ENCODE data around the gene EIF4H. TPM values are rescaled to one million over a fixed set of nuclear protein-coding genes. Genes with fewer than 3 reads are reported as not detected.
"Not testable (repeated sequence)": the region's sequence is repeated elsewhere in the genome, so short reads cannot be mapped to it uniquely, and the experiment has no call there.

The EIF4H gene
- total RNA-seq, 1 experiment from 2014 or later: 384 TPM

DNA sequence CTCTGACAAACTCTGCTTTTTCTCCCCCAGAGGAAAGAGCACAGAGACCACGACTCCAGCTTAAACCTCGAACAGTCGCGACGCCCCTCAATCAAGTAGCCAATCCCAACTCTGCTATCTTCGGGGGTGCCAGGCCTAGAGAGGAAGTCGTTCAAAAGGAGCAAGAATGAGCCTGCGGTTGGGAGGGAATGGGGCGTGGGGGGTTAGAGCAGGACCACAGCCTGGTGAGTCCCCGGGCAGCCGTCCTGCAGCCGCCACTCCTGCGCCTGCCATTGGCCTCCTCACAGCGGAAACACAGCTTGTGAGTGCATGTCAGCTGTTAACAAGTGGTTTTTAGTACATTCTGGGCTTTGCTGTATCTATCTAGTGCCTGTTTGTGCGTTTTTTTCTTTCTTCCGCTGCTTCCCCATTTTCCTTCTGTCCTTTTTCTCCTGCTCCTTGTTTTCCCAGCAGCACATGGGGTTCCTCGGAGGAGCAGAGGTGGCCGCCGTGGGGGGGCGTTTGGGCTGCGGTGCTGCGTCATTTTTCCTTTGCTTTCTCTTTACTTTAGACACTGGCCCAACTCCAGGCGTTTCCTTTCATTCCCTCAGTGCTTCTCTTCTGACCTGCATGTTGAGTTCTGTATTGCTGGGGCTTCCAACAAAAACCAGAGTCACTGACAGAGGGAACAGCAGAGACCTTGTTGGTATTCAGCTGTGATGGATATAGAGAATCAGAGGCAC lies 21.1 kb downstream of the EIF4H start:
- not testable (repeated sequence) for BruUV-seq (replicated peaks); H3K9me3 ChIP-seq (ENCODE audit: control insufficient read depth in 1 of 2, insufficient read depth in 1 of 2, low read depth in 1 of 2, low read length in 2 of 2)

DNA sequence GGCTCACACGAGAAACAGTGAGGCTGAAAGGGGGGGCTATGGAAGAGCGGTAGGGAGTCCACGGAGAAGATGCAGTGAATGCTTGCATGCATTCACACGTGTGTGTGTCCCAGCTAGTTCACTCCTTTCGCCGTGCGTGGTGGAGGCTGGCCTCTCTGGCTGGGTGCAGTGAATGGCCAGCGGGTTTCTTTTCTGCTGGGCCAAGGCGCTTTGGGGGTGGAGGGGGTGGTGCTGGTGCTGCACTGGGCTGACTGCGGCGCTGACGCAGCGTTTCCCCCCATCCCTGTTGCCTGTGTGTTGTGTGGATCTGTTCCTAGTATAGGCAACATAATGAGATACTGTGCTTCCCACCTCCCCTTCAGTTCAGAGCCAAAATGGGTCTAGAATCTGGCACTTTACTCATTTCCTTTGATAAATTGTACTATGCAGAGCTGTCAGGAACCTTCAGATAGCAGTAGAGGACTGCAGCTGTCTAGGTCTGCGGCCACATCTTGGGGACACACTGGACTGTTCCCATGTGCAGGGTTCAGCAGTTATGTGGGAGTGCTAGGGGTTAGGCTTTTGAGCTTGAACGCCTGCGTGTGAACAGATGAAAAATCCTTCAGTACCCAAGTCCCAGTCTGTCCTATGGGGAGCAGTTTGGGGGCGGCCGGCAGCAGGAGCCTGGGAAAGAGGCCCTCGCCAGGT lies 22.0 kb downstream of the EIF4H start:
- H3K9me3 ChIP-seq (ENCODE audit: control insufficient read depth in 1 of 2, insufficient read depth in 1 of 2, low read depth in 1 of 2, low read length in 2 of 2); H3K27me3 ChIP-seq (ENCODE audit: insufficient read depth, low read length); H3K4me2 ChIP-seq (ENCODE audit: low read length); ATAC-seq; BruUV-seq (replicated peaks); H3K27ac ChIP-seq (ENCODE audit: low read depth, low read length); intact Hi-C loops (cut with micrococcal nuclease); H3K9me2 ChIP-seq (ENCODE audit: insufficient read depth); POLR2A ChIA-PET; DNase-seq (ENCODE audit: low read depth, low spot score); H2AFZ ChIP-seq (ENCODE audit: low read depth, low read length, poor library complexity, severe bottlenecking); H3K9ac ChIP-seq (ENCODE audit: low read length); RAD21 ChIA-PET (ENCODE audit: low non-redundant PET in 1 of 2, low total read pairs in 2 of 2, uncharacterized antibody in 2 of 2, unreplicated experiment in 2 of 2); H4K20me1 ChIP-seq (ENCODE audit: insufficient read depth); H3K4me3 ChIP-seq (replicated peaks in 1 of 2; ENCODE audit: low read depth in 1 of 2, low read length in 2 of 2): not testable (repeated sequence)
- Histone ChIP-seq H3K4me1 (ENCODE audit: control insufficient read depth in 1 of 2, insufficient read depth in 2 of 2, low read length in 2 of 2) (peaks cover 31 to 42% of the 10 kb centered on the region in 2 experiments), H3K79me2 (ENCODE audit: insufficient read depth, low read length) (peaks cover 39% of the 10 kb centered on the region), H3K36me3 (ENCODE audit: control insufficient read depth in 1 of 2, insufficient read depth in 2 of 2, low read length in 2 of 2) (peaks cover 31 to 33% of the 10 kb centered on the region in 2 experiments)
- CTCF ChIA-PET: interaction anchor here (1.4 kb wide), 1 partner anchor 205 kb away, joined by 3 read pairs; no protein-coding TSS in a partner anchor

More for the DNA sequence above, 21.1 kb downstream of the EIF4H start:
- H3K4me2 ChIP-seq (ENCODE audit: low read length); H4K20me1 ChIP-seq (ENCODE audit: insufficient read depth); H3K27ac ChIP-seq (ENCODE audit: low read depth, low read length); H3K4me3 ChIP-seq (replicated peaks in 1 of 2; ENCODE audit: low read depth in 1 of 2, low read length in 2 of 2); H3K9me2 ChIP-seq (ENCODE audit: insufficient read depth); intact Hi-C loops (cut with micrococcal nuclease); H3K9ac ChIP-seq (ENCODE audit: low read length); H2AFZ ChIP-seq (ENCODE audit: low read depth, low read length, poor library complexity, severe bottlenecking); DNase-seq (ENCODE audit: low read depth, low spot score); ATAC-seq; H3K27me3 ChIP-seq (ENCODE audit: insufficient read depth, low read length); RAD21 ChIA-PET (ENCODE audit: low non-redundant PET in 1 of 2, low total read pairs in 2 of 2, uncharacterized antibody in 2 of 2, unreplicated experiment in 2 of 2); POLR2A ChIA-PET: not testable (repeated sequence)
- peaks cover 23 to 34% of the 10 kb centered on the region in 2 experiments for H3K4me1 ChIP-seq (ENCODE audit: control insufficient read depth in 1 of 2, insufficient read depth in 2 of 2, low read length in 2 of 2)
- H3K79me2 ChIP-seq (ENCODE audit: insufficient read depth, low read length): peaks cover 47% of the 10 kb centered on the region
- H3K36me3 ChIP-seq (ENCODE audit: control insufficient read depth in 1 of 2, insufficient read depth in 2 of 2, low read length in 2 of 2): peaks cover 39 to 41% of the 10 kb centered on the region in 2 experiments
- CTCF ChIA-PET: interaction anchor here (1.7 kb wide), 1 partner anchor 205 kb away, joined by 3 read pairs; no protein-coding TSS in a partner anchor

Measured in HCT116 (cell line).